HepG2 (cell line): ENCODE results near the gene CRIP1. TPM values are rescaled to one million over a fixed set of nuclear protein-coding genes. Genes with fewer than 3 reads are reported as not detected.

Experiments
- BHLHE40 ChIP-seq: IDR thresholded peaks from 2 replicates; pipeline ENCODE4 v1.6.1; 2011; ENCODE audit warnings: low read length, improper control_type of control experiment
- FOXP1 ChIP-seq, 2 experiments: fragments of 450-650 bp in 1 of 2; IDR thresholded peaks; 2 replicates each; pipeline ENCODE4 v1.6.1; 2017 to 2018; ENCODE audit warnings: antibody characterized with exemption in 1 of 2
- KLF12 ChIP-seq: sonication (generic); formaldehyde crosslinking; IDR thresholded peaks from 2 replicates; pipeline ENCODE4 v1.4.0; 2020; ENCODE audit warnings: missing genetic modification reagents, borderline replicate concordance
- MAFF ChIP-seq: IDR thresholded peaks from 2 replicates; pipeline ENCODE4 v1.6.1; 2011; ENCODE audit warnings: low read depth, low read length, improper control_type of control experiment
- NFKB2 ChIP-seq: sonication (generic); formaldehyde crosslinking; IDR thresholded peaks from 2 replicates; pipeline ENCODE4 v1.4.0; 2020; ENCODE audit warnings: missing genetic modification reagents, borderline replicate concordance
- PCBP2 ChIP-seq: fragments of 200-400 bp; formaldehyde crosslinking; optimal IDR thresholded peaks from 2 replicates; pipeline ENCODE3; 2018; ENCODE audit warnings: low read length, low read depth; ENCODE audit not compliant: poor library complexity, severe bottlenecking
- TCF12 ChIP-seq, 2 experiments: fragments of 450-650 bp in 1 of 2; sonication (generic) in 1 of 2; formaldehyde crosslinking in 1 of 2; IDR thresholded peaks; 2 replicates each; pipeline versions ENCODE4 v1.6.1 to v1.8.0; 2017 to 2022; ENCODE audit warnings: antibody characterized with exemption in 1 of 2, mild to moderate bottlenecking in 1 of 2, missing genetic modification reagents in 1 of 2, moderate library complexity in 1 of 2
- TFE3 ChIP-seq: IDR thresholded peaks from 2 replicates; pipeline ENCODE4 v1.6.1; 2016
- WIZ ChIP-seq: sonication (generic); formaldehyde crosslinking; IDR thresholded peaks from 2 replicates; pipeline ENCODE4 v1.5.1; 2020; ENCODE audit warnings: mild to moderate bottlenecking, missing genetic modification reagents
- ZBTB8A ChIP-seq: sonication (generic); formaldehyde crosslinking; IDR thresholded peaks from 2 replicates; pipeline ENCODE4 v1.4.0; 2020; ENCODE audit warnings: mild to moderate bottlenecking, low read depth, missing genetic modification reagents, borderline replicate concordance
- ZNF280D ChIP-seq: sonication (generic); formaldehyde crosslinking; IDR thresholded peaks from 2 replicates; pipeline ENCODE4 v1.5.1; 2020; ENCODE audit warnings: mild to moderate bottlenecking, missing genetic modification reagents
- ZNF614 ChIP-seq: IDR thresholded peaks from 2 replicates; pipeline ENCODE4 v1.6.1; 2018; ENCODE audit warnings: missing biosample characterization, missing genetic modification reagents, inconsistent platforms, borderline replicate concordance
- ZNF660 ChIP-seq: sonication (generic); formaldehyde crosslinking; IDR thresholded peaks from 2 replicates; pipeline ENCODE4 v1.5.1; 2020; ENCODE audit warnings: mild to moderate bottlenecking, low read depth, missing genetic modification reagents, borderline replicate concordance
- ZNF720 ChIP-seq: sonication (generic); formaldehyde crosslinking; IDR thresholded peaks from 2 replicates; pipeline ENCODE4 v1.4.0; 2020; ENCODE audit warnings: missing genetic modification reagents
- ZNF790 ChIP-seq: sonication (generic); formaldehyde crosslinking; IDR thresholded peaks from 2 replicates; pipeline ENCODE4 v1.8.0; 2022; ENCODE audit warnings: missing genetic modification reagents, mild to moderate bottlenecking, borderline replicate concordance
- polyA plus RNA-seq, 8 experiments: library from polyadenylated mRNA; depleted of rRNA in 3 of 8; stranded (reverse) in 7 of 8; unstranded in 1 of 8; fragments of >200 nt; fragmentation: Illumina TruSeq in 4 of 8; extraction: Trizol in 4 of 8; gene quantifications; 2 replicates each; pipeline versions ENCODE4 v1.2.1 to v1.2.3, GENCODE V29; 2011 to 2016; ENCODE audit warnings: low read depth in 4 of 8, missing spikeins in 1 of 8, mixed read lengths in 1 of 8; ENCODE audit not compliant: insufficient read depth in 1 of 8
- total RNA-seq, 5 experiments: library from RNA; depleted of rRNA; stranded (reverse); fragments of >200 nt; fragmentation: Illumina TruSeq; extraction: Trizol; gene quantifications; 2 replicates each; pipeline ENCODE4 v1.2.3, GENCODE V29; 2016; ENCODE audit warnings: low read depth in 1 of 5
- TF ChIP-seq, protein P1 (sequence below): sonication (generic); formaldehyde crosslinking; conservative IDR thresholded peaks from 2 replicates; pipeline ENCODE4 v1.4.0; 2020; ENCODE audit warnings: missing genetic modification reagents
- TF ChIP-seq, protein P2 (sequence below): sonication (generic); formaldehyde crosslinking; IDR thresholded peaks from 2 replicates; pipeline ENCODE4 v1.4.0; 2020; ENCODE audit warnings: missing genetic modification reagents, borderline replicate concordance

CRIP1 gene
- total and polyA plus RNA-seq, 2 of the 13 experiments (the other 11 are each of a cell fraction or from before 2014, with no cell fraction given), result 53.9 to 59.5 TPM

- TF ChIP-seq TCF12 (IDR thresholded peaks at IDR 0.05) (no peak), TCF12 (CRISPR knock-in tag; IDR thresholded peaks at IDR 0.05) (no peak), ZNF660 (CRISPR knock-in tag) (no peak), ZNF790 (CRISPR knock-in tag) (peak; percentile 90; the same call in 1 of the 2 replicates), ZNF614 (no peak), ZNF280D (CRISPR knock-in tag) (peak; percentile 59; the same call in 1 of the 2 replicates), PCBP2 (no peak), FOXP1 (IDR thresholded peaks at IDR 0.05) (no peak), FOXP1 (CRISPR knock-in tag; IDR thresholded peaks at IDR 0.05) (no peak), BHLHE40 (peak; percentile 74), NFKB2 (CRISPR knock-in tag) (peak; percentile 34; the same call in 1 of the 2 replicates), MAFF (no peak), WIZ (CRISPR knock-in tag) (0 out of 2 replicates have a peak, but pooled peaks have one; percentile 23), TFE3 (CRISPR knock-in tag) (peak; percentile 74), ZNF720 (CRISPR knock-in tag) (no peak), ZBTB8A (CRISPR knock-in tag) (no peak), KLF12 (CRISPR knock-in tag) (peak; percentile 76; the same call in 1 of the 2 replicates)
- TF ChIP-seq, protein P1, sequence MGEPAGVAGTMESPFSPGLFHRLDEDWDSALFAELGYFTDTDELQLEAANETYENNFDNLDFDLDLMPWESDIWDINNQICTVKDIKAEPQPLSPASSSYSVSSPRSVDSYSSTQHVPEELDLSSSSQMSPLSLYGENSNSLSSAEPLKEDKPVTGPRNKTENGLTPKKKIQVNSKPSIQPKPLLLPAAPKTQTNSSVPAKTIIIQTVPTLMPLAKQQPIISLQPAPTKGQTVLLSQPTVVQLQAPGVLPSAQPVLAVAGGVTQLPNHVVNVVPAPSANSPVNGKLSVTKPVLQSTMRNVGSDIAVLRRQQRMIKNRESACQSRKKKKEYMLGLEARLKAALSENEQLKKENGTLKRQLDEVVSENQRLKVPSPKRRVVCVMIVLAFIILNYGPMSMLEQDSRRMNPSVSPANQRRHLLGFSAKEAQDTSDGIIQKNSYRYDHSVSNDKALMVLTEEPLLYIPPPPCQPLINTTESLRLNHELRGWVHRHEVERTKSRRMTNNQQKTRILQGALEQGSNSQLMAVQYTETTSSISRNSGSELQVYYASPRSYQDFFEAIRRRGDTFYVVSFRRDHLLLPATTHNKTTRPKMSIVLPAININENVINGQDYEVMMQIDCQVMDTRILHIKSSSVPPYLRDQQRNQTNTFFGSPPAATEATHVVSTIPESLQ (CRISPR knock-in tag), result 0 out of 2 replicates have a peak, but pooled peaks have one; percentile 71
- TF ChIP-seq, protein P2, sequence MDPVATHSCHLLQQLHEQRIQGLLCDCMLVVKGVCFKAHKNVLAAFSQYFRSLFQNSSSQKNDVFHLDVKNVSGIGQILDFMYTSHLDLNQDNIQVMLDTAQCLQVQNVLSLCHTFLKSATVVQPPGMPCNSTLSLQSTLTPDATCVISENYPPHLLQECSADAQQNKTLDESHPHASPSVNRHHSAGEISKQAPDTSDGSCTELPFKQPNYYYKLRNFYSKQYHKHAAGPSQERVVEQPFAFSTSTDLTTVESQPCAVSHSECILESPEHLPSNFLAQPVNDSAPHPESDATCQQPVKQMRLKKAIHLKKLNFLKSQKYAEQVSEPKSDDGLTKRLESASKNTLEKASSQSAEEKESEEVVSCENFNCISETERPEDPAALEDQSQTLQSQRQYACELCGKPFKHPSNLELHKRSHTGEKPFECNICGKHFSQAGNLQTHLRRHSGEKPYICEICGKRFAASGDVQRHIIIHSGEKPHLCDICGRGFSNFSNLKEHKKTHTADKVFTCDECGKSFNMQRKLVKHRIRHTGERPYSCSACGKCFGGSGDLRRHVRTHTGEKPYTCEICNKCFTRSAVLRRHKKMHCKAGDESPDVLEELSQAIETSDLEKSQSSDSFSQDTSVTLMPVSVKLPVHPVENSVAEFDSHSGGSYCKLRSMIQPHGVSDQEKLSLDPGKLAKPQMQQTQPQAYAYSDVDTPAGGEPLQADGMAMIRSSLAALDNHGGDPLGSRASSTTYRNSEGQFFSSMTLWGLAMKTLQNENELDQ (CRISPR knock-in tag), result no peak
Observed at GRCh38 chr14:105490572-105491365, 4.1 kb downstream of the CRIP1 start, which contains the start of gene TEDC1 (continued).
